Measurements from ENCODE around the gene ATP8B4.

- no peak for TF ChIP-seq SPI1 (IDR thresholded peaks at IDR 0.05; ENCODE audit: low read depth, low read length)
- no peak for TF ChIP-seq POLR2AphosphoS5 (IDR thresholded peaks at IDR 0.05; ENCODE audit: low read depth, low read length)
- no peak for TF ChIP-seq POLR2A (IDR thresholded peaks at IDR 0.05; ENCODE audit: low read depth, low read length)
- no peak for TF ChIP-seq TAF1 (IDR thresholded peaks at IDR 0.05; ENCODE audit: low read depth, low read length)
- no peak for TF ChIP-seq PAX5 (IDR thresholded peaks at IDR 0.05; ENCODE audit: insufficient read depth, low read length, severe bottlenecking)
These were observed 241.0 kb downstream of the ATP8B4 start for GRCh38 chr15:49877873-49878521.
